GM19395 (cell line): ENCODE data around the gene CCDC60.

Experiments
- ATAC-seq: cut with Tn5 transposase; IDR thresholded peaks from one replicate; pipeline ENCODE4 v1.9.1; 2021; ENCODE audit warnings: mild to moderate bottlenecking, moderate library complexity; ENCODE audit not compliant: unreplicated experiment

Gene CCDC60

DNA sequence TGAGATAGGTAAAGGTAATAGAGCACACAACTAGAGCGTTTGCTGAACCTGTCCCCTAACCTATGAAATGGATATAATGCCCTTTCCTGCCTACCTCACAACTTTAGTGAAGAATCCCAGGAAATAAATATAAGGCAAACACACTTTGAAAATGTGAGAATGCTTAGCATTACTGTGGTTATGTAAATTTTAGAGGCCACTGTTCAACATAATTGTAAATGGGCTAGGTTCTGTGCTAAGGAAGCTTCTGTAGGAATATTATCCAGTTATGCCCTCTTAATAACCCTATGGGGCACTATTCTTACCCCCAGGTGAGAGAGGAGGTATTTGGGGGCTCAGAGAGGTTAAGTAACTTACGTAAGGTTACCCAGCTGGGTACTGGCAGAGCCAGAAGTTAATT, 166.5 kb downstream of the CCDC60 start:
- ATAC-seq, result no peak

- no peak for ATAC-seq
Observed at GRCh38 chr12:119505001-119505400, 170.5 kb downstream of the CCDC60 start.

GRCh38 chr12:119512772-119513497, 178.4 kb downstream of the CCDC60 start:
- ATAC-seq, result no peak

GRCh38 chr12:119528241-119528640, 193.7 kb downstream of the CCDC60 start:
- ATAC-seq, result no peak

GRCh38 chr12:119540476-119540875, 205.9 kb downstream of the CCDC60 start:
- ATAC-seq, result no peak

DNA sequence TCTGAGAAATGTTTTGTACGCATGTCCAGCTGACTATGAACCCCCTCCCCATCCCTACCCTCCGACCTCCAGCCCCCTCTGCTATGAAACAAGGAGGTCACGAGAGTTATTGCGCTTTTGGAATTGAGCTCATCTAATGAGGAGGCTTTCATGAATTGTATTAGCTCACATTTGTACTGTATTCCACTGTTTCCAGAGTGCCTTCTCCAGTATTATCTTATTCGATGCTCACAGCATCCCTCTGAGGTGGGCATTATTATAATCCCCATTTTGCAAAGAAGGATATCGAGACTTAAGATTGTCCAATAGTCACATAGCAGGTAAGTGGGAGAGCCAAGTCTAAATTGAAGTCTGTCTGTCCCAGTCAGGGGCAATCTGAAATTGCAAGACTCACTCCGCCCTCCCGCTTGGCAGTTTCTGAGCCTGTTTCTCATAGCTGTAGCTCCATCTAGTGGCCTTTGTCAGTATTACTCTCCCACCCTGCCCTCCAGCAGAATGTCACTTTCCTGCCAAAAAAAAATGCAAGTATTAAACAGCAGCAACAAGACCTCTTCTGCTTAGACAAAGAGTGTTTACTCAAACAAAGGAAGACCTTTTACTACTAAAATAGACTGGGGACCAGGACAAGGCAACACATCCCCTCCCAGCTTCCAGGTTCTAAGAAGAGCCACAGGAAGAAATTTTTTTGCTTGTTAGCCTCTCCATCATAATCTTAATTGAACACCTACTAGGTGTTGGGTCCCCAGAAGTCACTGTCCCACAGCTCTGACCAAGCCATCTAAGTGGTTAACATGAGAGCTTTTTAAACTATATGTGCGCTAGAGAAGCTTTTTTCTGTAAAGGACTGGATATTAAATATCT, 210.5 kb downstream of the CCDC60 start:
- ATAC-seq, result peak; percentile 58

GRCh38 chr12:119546340-119546739, 211.8 kb downstream of the CCDC60 start:
- no peak for ATAC-seq

DNA sequence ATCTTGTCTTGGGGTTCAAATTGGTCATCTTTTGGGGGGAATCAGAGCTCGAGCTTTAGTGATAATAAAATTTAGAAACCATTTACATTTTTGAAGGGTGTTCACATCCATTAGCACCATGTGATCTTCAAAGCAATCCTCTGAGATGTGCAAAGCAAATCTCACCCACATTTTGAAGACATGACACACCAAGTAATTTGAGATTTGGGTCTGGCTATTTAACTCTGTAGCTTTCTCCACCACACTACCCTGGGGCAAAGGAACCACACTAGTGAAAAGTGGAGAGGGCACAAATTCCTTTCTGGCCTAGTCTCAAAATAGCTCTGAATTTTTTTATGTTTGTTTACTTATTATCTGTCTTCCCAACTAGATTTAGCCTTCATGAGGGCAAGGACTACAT, 212.5 kb downstream of the CCDC60 start:
- ATAC-seq, result no peak

GRCh38 chr12:119556854-119557253, 222.3 kb downstream of the CCDC60 start:
- no peak for ATAC-seq

DNA sequence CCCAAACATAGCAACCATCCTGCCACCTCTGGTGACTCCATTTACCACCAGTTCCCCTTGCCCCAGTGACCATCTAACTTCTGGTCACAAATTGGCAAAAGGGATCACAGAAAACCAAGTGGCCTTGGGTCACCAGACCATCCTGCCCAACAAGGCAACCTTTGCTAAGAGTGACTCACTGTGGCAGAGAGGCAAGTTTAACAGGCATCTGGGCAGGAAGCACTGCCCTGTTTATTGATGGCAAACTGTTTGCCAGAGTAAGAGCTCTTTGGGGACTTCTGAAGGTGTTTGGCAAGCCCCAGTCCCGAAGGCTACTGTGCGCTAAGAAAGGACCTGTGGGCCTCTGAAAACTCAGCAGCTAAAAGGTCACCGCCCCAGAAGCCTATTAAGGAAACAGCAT, 230.9 kb downstream of the CCDC60 start:
- no peak for ATAC-seq

DNA sequence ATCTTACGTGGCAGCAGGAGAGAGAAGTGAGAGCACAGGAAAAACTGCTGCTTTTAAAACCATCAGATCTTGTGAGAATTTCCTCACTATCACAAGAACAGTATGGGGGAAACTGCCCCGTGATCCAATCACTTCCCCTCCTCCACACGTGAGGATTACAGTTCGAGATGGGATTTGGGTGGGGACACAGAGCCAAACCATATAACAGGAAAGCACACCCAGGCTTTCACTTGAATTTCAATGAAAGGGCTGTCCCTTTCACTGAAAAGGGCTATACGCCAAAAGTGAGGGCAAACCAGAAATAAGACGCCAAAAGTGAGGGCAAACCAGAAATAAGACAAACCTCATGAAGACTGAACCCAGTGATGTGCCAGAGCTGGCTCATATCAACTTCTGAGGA, 236.2 kb downstream of the CCDC60 start:
- no peak for ATAC-seq

- ATAC-seq, result no peak
Observed at GRCh38 chr12:119573086-119573485, 238.6 kb downstream of the CCDC60 start.

- ATAC-seq, result no peak
Observed at GRCh38 chr12:119574255-119574654, 239.7 kb downstream of the CCDC60 start.

GRCh38 chr12:119576118-119576810, 241.7 kb downstream of the CCDC60 start:
- ATAC-seq, result no peak

- no peak for ATAC-seq
Observed at GRCh38 chr12:119576915-119577314, 242.4 kb downstream of the CCDC60 start.

DNA sequence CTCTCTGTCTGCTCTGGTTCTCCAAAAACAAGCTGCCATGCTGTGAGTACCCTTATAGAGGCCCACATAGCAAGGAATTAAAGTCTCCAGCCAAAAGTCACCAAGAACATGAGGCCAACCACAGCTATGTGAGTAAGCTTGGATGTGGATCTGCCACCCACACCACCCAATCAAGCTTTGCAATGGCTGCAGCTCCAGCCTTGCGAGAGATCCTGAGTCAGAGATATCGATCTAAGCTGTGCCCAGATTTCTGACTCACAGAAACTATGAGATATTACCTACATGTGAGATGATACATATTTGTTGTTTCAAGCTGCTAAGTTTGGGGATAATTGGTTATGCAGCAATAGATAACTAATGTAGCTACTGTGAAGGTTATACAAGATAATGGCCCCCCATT, 243.6 kb downstream of the CCDC60 start:
- no peak for ATAC-seq

- no peak for ATAC-seq
Observed at GRCh38 chr12:119589097-119589496, 254.6 kb downstream of the CCDC60 start.

DNA sequence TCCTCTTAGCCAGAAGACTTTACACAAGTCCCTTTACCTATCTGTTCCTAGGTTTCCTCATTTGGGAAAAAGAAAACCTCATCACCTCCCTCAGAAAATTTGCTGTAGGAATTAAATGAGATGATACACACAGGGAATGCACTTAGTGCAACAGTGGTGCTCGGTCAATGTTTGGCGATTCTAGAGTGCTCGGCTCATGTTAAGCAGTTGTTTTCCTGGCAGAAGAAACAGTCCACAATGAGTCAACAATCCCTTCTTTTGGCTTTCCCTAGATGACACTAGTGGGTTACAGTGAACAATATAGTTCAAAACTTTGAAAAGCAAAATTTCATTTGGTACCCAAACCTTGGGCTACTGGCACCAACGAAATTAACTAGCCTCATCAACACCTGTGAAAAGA, 255.1 kb downstream of the CCDC60 start:
- no peak for ATAC-seq
